ENCODE measurements around the gene ZNF878. TPM values are rescaled to one million over a fixed set of nuclear protein-coding genes. Genes with fewer than 3 reads are reported as not detected.

ZNF878 gene
- total and polyA plus RNA-seq, 2 of the 13 experiments (the other 11 are each of a cell fraction or from before 2014, with no cell fraction given): 0.46 to 5.2 TPM

- no peak for TF ChIP-seq ZNF577 (CRISPR knock-in tag; IDR thresholded peaks at IDR 0.05; ENCODE audit: borderline replicate concordance, low read depth)
- TF ChIP-seq RFXANK (CRISPR knock-in tag; IDR thresholded peaks at IDR 0.05): no peak; the same call in 1 of the 2 replicates
- TF ChIP-seq FOSL1 (CRISPR knock-in tag; IDR thresholded peaks at IDR 0.05; ENCODE audit: borderline replicate concordance): no peak
- no peak for TF ChIP-seq ZHX2 (IDR thresholded peaks at IDR 0.05; ENCODE audit: low read depth)
- no peak for TF ChIP-seq ZHX2 (CRISPR knock-in tag; IDR thresholded peaks at IDR 0.05; ENCODE audit: borderline replicate concordance)
- peak; percentile 92 for TF ChIP-seq ZNF564 (CRISPR knock-in tag; IDR thresholded peaks at IDR 0.05)
- no peak for TF ChIP-seq ZNF550 (CRISPR knock-in tag; IDR thresholded peaks at IDR 0.05; ENCODE audit: borderline replicate concordance)
- TF ChIP-seq ATM (IDR thresholded peaks at IDR 0.05; ENCODE audit: borderline replicate concordance): no peak
- TF ChIP-seq SMARCE1 (IDR thresholded peaks at IDR 0.05; ENCODE audit: borderline replicate concordance): no peak
- TF ChIP-seq SETDB1 (CRISPR knock-in tag; IDR thresholded peaks at IDR 0.05; ENCODE audit: borderline replicate concordance): no peak
- TF ChIP-seq ZNF549 (CRISPR knock-in tag; IDR thresholded peaks at IDR 0.05): no peak
- TF ChIP-seq HMG20B (CRISPR knock-in tag; conservative IDR thresholded peaks at IDR 0.05): no peak
- TF ChIP-seq ZBTB26 (CRISPR knock-in tag; IDR thresholded peaks at IDR 0.05; ENCODE audit: borderline replicate concordance): peak; percentile 47; the same call in 1 of the 2 replicates
- 0 out of 2 replicates have a peak, but pooled peaks have one; percentile 54 for TF ChIP-seq MLXIP (CRISPR knock-in tag; IDR thresholded peaks at IDR 0.05; ENCODE audit: borderline replicate concordance)
- TF ChIP-seq ZNF747 (CRISPR knock-in tag; IDR thresholded peaks at IDR 0.05; ENCODE audit: borderline replicate concordance): peak; percentile 88; the same call in 1 of the 2 replicates
These were observed at the start of gene ZNF878 (continued) for GRCh38 chr19:12052497-12053169.
